Measurements from ENCODE around the gene C8A. TPM values are rescaled to one million over a fixed set of nuclear protein-coding genes. Genes with fewer than 3 reads are reported as not detected.

C8A gene
- total RNA-seq (2021) (not detected in 2 replicates), Bru-seq, nascent RNA (percentile 1 among the genes with signal in this experiment), BruChase-seq, experiment 1, labeled RNA remaining after a 2-hour chase (not detected), BruChase-seq, experiment 2, labeled RNA remaining after a 6-hour chase (not detected)
- long read RNA-seq, result 0 reads

GRCh38 chr1:56854521-56855099 is at the start of gene C8A:
Gene C8A (plus strand): TSS chr1:56854797. CDS start chr1:56854902, 105 bp downstream.
- ChIA-PET POLR2A (ENCODE audit: unreplicated experiment) (no interaction called here), CTCF (no interaction called here)
- H3K36me3 ChIP-seq (ENCODE audit: low read depth), result no peaks in the 10 kb centered on the region
- no peak for DNase-seq
- TF ChIP-seq CTCF (conservative IDR thresholded peaks at IDR 0.05) (no peak), EZH2 (IDR thresholded peaks at IDR 0.05; ENCODE audit: low read depth) (no peak)
- H3K4me2 ChIP-seq, result no peak within 1 kb of the TSS
- H3K4me3 ChIP-seq, result no peak within 1 kb of the TSS
- no peaks in the 10 kb centered on the region for H3F3A ChIP-seq (ENCODE audit: insufficient read depth, low read depth)
- no peaks in the 10 kb centered on the region for H3K9me3 ChIP-seq (ENCODE audit: insufficient read depth, low read depth)
- peaks cover 28% of the 10 kb centered on the region for H3K27me3 ChIP-seq (ENCODE audit: insufficient read depth, low read depth)
- H3K27ac ChIP-seq, result no peak within 1 kb of the TSS
- no peaks in the 10 kb centered on the region for H3K9me2 ChIP-seq (ENCODE audit: insufficient read depth)
- H3K4me1 ChIP-seq (replicated peaks; ENCODE audit: insufficient read depth), result no peaks in the 10 kb centered on the region
- BruUV-seq (replicated peaks), result no TSS peak
- no peaks in the 10 kb centered on the region for H4K20me1 ChIP-seq (ENCODE audit: insufficient read depth)
- intact Hi-C loops (cut with micrococcal nuclease; ENCODE audit: unreplicated experiment), result no loop called here
- no peaks in the 10 kb centered on the region for H3K79me2 ChIP-seq (ENCODE audit: low read depth)
- H2AFZ ChIP-seq, result no peak within 1 kb of the TSS

DNA sequence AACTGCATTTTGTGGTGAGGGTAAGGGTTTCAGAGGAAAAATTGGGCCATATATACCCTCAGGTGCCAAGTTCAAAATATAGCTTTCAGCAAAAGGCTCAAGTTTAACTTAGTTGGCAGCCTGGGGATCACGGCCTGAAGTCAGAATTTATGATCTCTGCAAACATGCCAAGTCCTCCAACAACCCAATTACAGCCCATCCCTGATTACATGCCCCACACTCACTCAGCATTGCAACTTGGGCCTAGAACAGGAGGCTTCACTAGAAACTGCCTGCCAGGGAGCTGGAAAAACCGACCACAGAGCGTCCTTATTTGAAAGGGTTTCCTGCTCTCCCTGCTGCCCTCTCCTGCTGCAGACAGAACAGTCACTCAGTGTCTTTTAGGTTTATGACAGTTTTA is 47.8 kb upstream of the C8A start:
- CTCF ChIA-PET, result no interaction called here
- Histone ChIP-seq H3K79me2 (ENCODE audit: low read depth) (no peaks in the 10 kb centered on the region), H3K4me3 (no peak overlapping the region), H3K4me1 (replicated peaks; ENCODE audit: insufficient read depth) (peaks cover 8% of the 10 kb centered on the region; the same call in 1 of the 2 replicates), H3K36me3 (ENCODE audit: low read depth) (no peaks in the 10 kb centered on the region), H3F3A (ENCODE audit: insufficient read depth, low read depth) (0 out of 2 replicates have a peak, but pooled peaks cover 4% of the 10 kb centered on the region), H3K9me3 (ENCODE audit: insufficient read depth, low read depth) (no peaks in the 10 kb centered on the region), H3K27me3 (ENCODE audit: insufficient read depth, low read depth) (no peaks in the 10 kb centered on the region), H4K20me1 (ENCODE audit: insufficient read depth) (no peaks in the 10 kb centered on the region), H3K4me2 (no peak overlapping the region), H2AFZ (no peak overlapping the region), H3K9me2 (ENCODE audit: insufficient read depth) (no peaks in the 10 kb centered on the region), H3K27ac (no peak overlapping the region)
- intact Hi-C loops (cut with micrococcal nuclease; ENCODE audit: unreplicated experiment), result no loop called here
- POLR2A ChIA-PET (ENCODE audit: unreplicated experiment), result no interaction called here
- no TSS peak for BruUV-seq (replicated peaks)
- TF ChIP-seq CTCF (conservative IDR thresholded peaks at IDR 0.05) (no peak), EZH2 (IDR thresholded peaks at IDR 0.05; ENCODE audit: low read depth) (no peak)
- no peak for DNase-seq

GRCh38 chr1:56808410-56808809 is 46.2 kb upstream of the C8A start:
- no peak overlapping the region for H3K4me2 ChIP-seq
- POLR2A ChIA-PET (ENCODE audit: unreplicated experiment), result no interaction called here
- no peaks in the 10 kb centered on the region for H3K9me3 ChIP-seq (ENCODE audit: insufficient read depth, low read depth)

More at GRCh38 chr1:56808410-56808809, 46.2 kb upstream of the C8A start:
- Histone ChIP-seq H3K27me3 (ENCODE audit: insufficient read depth, low read depth) (no peaks in the 10 kb centered on the region), H3K4me1 (replicated peaks; ENCODE audit: insufficient read depth) (peaks cover 9% of the 10 kb centered on the region; the same call in 1 of the 2 replicates), H4K20me1 (ENCODE audit: insufficient read depth) (no peaks in the 10 kb centered on the region), H3K4me3 (no peak overlapping the region), H3K79me2 (ENCODE audit: low read depth) (no peaks in the 10 kb centered on the region), H3K36me3 (ENCODE audit: low read depth) (no peaks in the 10 kb centered on the region), H3F3A (ENCODE audit: insufficient read depth, low read depth) (0 out of 2 replicates have a peak, but pooled peaks cover 4% of the 10 kb centered on the region), H2AFZ (no peak overlapping the region), H3K9me2 (ENCODE audit: insufficient read depth) (no peaks in the 10 kb centered on the region), H3K27ac (no peak overlapping the region)
- intact Hi-C loops (cut with micrococcal nuclease; ENCODE audit: unreplicated experiment), result no loop called here
- BruUV-seq (replicated peaks), result no TSS peak
- no peak for TF ChIP-seq EZH2 (IDR thresholded peaks at IDR 0.05; ENCODE audit: low read depth)
- no peak for TF ChIP-seq CTCF (conservative IDR thresholded peaks at IDR 0.05)
- CTCF ChIA-PET, result no interaction called here
- DNase-seq, result no peak
